Measurements from ENCODE around the gene IDUA.

IDUA gene

DNA sequence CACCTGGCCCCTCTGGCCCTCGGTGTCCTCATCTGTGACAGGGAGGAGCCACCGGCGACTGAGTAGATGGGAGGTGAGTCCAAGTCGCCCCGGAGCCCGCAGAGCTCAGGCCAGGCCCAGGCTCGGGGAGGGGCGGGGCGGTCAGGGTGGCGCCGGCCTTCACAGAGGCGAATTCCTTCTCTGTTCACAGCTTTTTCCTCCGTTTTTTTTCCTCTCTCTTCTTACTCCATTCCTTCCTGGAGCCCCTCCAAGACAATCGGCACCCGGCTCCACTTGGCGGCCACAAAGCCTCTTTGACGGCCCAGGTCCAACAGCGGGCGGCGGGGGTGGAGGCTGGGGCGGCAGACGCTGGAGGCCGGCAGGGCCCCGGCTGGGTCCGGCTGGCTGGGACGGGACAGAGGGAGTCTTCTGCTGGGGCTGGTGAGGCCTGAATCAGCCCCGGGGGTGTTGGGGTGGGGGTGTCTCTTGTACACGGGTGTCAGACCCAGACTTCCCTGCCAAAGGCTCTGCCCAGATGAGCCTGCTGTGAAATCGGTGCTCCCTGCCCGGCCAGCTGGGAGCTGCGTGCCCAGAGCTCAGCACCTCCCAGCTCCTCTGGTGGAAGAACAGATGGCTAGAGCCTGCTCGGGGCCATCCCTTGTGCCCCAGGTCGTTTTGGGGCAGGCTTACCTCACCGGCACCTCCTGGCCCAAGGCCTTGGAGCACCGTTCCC, 47.2 kb downstream of the IDUA start:
- TF ChIP-seq, protein P1, sequence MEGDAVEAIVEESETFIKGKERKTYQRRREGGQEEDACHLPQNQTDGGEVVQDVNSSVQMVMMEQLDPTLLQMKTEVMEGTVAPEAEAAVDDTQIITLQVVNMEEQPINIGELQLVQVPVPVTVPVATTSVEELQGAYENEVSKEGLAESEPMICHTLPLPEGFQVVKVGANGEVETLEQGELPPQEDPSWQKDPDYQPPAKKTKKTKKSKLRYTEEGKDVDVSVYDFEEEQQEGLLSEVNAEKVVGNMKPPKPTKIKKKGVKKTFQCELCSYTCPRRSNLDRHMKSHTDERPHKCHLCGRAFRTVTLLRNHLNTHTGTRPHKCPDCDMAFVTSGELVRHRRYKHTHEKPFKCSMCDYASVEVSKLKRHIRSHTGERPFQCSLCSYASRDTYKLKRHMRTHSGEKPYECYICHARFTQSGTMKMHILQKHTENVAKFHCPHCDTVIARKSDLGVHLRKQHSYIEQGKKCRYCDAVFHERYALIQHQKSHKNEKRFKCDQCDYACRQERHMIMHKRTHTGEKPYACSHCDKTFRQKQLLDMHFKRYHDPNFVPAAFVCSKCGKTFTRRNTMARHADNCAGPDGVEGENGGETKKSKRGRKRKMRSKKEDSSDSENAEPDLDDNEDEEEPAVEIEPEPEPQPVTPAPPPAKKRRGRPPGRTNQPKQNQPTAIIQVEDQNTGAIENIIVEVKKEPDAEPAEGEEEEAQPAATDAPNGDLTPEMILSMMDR (IDR thresholded peaks at IDR 0.05; ENCODE audit: control extremely low read depth, extremely low read depth, low read depth, missing control alignments): no peak
- no peak for DNase-seq (ENCODE audit: extremely low spot score)
- ChIA-PET CTCF (interaction anchor here (0.8 to 1.3 kb wide), 2 partner anchors 24 to 214 kb away, joined by 3 read pairs; no protein-coding TSS in a partner anchor), POLR2A (no interaction called here)

DNA sequence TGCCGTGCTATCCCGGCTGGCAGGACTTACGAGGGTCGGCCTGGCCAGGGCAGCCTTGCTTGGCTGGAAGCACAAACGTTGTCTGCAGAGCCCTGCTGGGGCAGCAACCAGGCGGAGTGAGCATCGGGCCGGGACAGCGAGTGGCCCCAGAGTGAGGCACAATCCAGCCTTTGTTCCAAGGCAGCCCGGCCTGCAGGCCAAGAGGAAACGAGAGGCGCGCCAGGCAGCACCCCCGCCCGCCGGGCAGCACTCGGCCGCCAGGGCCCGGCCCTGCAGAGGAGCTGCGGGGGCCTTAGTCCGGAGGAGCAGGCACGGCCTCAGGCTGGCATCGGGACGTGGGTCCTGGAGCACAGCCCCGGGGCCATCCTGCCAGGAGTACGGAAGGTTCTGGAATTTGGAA, 48.7 kb downstream of the IDUA start:
- no peak for DNase-seq (ENCODE audit: extremely low spot score)
- CTCF ChIA-PET: no interaction called here
- POLR2A ChIA-PET: no interaction called here
- TF ChIP-seq, protein P1 (IDR thresholded peaks at IDR 0.05; ENCODE audit: control extremely low read depth, extremely low read depth, low read depth, missing control alignments): no peak

DNA sequence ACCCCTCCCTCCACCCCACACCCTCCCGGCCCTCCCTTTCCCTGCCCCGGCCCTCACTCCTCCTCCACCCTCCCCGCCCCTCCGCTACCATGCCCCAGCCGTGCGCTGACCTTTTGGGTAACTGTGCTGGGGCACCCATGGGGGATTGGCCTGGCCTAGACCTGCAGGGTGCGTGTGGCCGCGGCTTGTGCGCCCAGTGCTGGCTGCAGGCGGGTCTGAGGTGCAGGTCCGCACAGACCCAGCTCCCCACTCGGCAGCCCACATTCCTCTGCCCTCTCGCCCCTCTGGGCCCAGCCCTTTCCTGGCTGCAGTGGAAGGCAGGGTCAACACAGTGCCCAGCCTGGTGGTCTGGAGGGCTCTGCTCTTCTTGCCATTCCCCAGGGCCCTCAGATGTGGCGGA, 49.3 kb downstream of the IDUA start:
- TF ChIP-seq, protein P1 (IDR thresholded peaks at IDR 0.05; ENCODE audit: control extremely low read depth, extremely low read depth, low read depth, missing control alignments): no peak
- DNase-seq (ENCODE audit: extremely low spot score): no peak
- ChIA-PET CTCF (no interaction called here), POLR2A (no interaction called here)

DNA sequence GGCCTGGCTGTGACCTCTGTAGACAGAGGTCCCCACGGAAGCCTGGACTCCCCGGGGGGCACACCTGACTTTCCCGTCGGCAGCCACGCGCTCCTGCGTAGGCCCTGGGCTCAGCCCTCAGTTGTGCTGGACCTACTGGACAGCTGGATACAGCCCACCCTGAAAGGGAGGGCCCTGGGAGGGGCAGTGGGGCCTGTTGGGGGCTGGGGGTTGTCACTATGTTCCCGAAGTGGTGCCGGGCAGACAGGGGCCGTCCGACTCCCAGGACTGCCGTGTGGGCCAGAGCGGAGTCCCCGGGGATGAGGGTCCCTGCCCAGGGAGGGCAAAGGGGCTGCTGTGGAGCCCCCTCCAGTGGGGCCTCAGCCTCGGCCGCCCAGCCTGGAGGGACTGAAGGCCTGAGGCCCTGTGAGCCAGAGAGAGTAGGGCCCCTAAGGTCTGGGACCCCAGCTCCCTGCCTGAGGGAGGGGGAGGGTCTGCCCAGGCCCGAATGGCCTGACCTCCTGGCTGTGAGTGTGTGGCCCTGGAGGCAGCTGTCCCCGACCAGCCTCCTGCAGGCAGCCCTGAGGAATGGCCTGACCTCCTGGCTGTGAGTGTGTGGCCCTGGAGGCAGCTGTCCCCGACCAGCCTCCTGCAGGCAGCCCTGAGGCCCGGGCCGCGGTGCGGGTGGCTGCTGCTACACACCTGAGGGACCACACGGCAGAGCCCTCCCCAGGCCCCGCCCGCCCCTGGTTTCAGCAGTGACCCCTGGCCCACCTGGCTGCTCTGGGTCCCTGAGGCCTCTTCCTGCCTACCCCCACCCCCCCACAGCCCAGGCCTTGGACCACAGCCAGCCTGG, 50.3 kb downstream of the IDUA start:
- no peak for DNase-seq (ENCODE audit: extremely low spot score)
- TF ChIP-seq, protein P1 (IDR thresholded peaks at IDR 0.05; ENCODE audit: control extremely low read depth, extremely low read depth, low read depth, missing control alignments): no peak
- CTCF ChIA-PET: interaction anchor here (1.0 to 1.2 kb wide), 2 partner anchors 10 to 67 kb away, joined by 3 read pairs; no protein-coding TSS in a partner anchor
- POLR2A ChIA-PET: no interaction called here

DNA sequence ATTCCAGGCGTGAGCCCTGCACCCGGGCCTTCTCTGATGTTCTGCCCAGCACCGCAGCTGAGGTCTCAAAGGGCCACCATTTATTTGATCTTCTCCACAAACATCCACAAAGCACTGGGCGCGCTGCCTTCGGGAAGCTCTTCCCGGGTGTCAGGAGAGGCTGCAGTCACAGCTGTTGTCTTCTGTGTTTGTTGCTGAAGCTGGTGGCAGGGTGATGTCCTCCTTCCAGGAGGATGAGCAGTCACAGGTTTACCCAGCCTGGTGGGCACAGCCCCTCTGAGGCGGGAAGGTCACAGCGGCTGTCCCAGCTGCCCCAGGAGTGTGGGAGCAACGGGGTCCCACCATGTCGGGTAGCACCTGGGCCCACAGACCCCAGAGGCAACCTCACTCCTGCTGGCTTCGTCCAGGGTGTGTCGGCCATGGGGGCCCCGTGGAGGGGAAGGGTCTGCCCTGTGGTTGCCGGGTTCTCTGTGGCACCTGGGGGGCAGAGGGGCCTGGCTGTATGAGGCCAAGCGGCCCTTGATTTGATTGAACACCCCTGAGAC, 52.2 kb downstream of the IDUA start:
- TF ChIP-seq, protein P1 (IDR thresholded peaks at IDR 0.05; ENCODE audit: control extremely low read depth, extremely low read depth, low read depth, missing control alignments): no peak

DNA sequence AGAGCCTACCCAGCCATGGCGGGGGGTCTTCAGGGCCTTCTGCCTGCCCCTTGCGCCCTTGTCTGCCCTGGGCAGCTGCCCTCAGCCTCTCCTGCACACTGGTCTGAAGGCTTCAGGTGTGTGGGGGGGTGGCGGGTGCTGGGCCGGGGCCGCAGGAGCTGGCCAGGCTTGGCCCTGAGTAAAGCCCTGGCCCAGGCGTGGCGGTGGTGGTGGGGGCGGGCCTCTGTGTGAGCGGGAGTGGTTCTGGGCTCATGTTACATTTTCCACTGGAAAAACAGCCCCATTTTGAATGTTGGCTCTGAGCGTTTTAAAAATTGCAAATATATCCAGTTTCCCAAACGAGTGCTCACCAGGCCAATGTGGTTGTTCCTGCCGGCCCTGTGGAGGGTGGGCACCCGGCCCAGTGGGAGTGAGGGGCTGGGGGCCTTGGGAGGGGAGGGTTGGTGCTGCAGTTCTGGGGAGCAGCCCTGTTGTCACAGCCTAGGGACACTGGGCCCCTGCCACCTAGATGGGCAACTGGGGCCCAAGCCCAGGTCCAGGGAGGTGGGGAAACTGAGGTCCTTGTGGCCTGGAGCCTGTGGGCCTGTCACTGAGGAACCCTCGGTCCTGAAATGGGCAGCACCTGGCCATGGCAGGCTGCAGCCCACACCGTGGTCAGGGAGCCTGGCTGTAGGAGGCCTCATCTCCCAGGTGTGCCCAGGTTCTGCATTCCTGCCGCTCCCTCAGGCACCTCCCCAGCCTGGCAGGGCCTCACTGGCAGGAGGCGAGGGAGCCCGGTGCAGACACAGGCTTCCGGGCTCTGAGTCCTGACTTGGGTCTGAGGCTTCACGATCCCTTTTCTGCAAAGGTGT, 52.9 kb downstream of the IDUA start:
- ChIA-PET CTCF (no interaction called here), POLR2A (no interaction called here)
- TF ChIP-seq, protein P1 (IDR thresholded peaks at IDR 0.05; ENCODE audit: control extremely low read depth, extremely low read depth, low read depth, missing control alignments): no peak
- no peak for DNase-seq (ENCODE audit: extremely low spot score)

More for the DNA sequence above, 52.2 kb downstream of the IDUA start:
- ChIA-PET POLR2A (no interaction called here), CTCF (no interaction called here)
- DNase-seq (ENCODE audit: extremely low spot score): no peak
